Naive B cell (primary cell): ENCODE measurements around the gene SOWAHA. TPM values are rescaled to one million over a fixed set of nuclear protein-coding genes. Genes with fewer than 3 reads are reported as not detected.

Experiments used
- ATAC-seq, 2 donors: fragments of 150-1000 bp; cut with Tn5 transposase; 2 replicates each; pipeline ENCODE4 v1.10.0; 2021; ENCODE audit warnings: low read depth in 2 of 2, mild to moderate bottlenecking in 2 of 2, moderate library complexity in 2 of 2
- DNase-seq: peaks from one replicate; pipeline ENCODE4 v3.0.0; 2022
- H3K27ac Mint-ChIP-seq, 6 donors: one replicate each; pipeline ENCODE4 v1.8.0; 2020 to 2022; ENCODE audit warnings: mild to moderate bottlenecking in 6 of 6, mixed read lengths in 6 of 6, moderate library complexity in 5 of 6, inconsistent platforms in 2 of 6
- H3K27me3 Mint-ChIP-seq, 3 donors: one replicate each; pipeline ENCODE4 v1.8.0; 2021 to 2022; ENCODE audit warnings: mixed read lengths in 3 of 3, mild to moderate bottlenecking in 1 of 3
- H3K36me3 Mint-ChIP-seq, 2 donors: one replicate each; pipeline ENCODE4 v1.8.0; 2020 to 2022; ENCODE audit warnings: mixed read lengths in 2 of 2, inconsistent platforms in 1 of 2, mild to moderate bottlenecking in 1 of 2
- H3K4me1 Mint-ChIP-seq, 3 donors: one replicate each; pipeline ENCODE4 v1.8.0; 2020 to 2022; ENCODE audit warnings: mixed read lengths in 3 of 3, inconsistent platforms in 1 of 3, mild to moderate bottlenecking in 1 of 3, moderate library complexity in 1 of 3
- H3K4me3 Mint-ChIP-seq, 8 donors: one replicate each; pipeline ENCODE4 v1.8.0; 2020 to 2022; ENCODE audit warnings: mild to moderate bottlenecking in 8 of 8, mixed read lengths in 8 of 8, moderate library complexity in 8 of 8, inconsistent platforms in 2 of 8
- H3K9me3 Mint-ChIP-seq, 7 donors: one replicate each; pipeline ENCODE4 v1.8.0; 2020 to 2022; ENCODE audit warnings: mixed read lengths in 7 of 7, mild to moderate bottlenecking in 5 of 7, inconsistent platforms in 2 of 7, moderate library complexity in 1 of 7
- polyA plus RNA-seq, 6 donors: library from polyadenylated mRNA; unstranded; fragments of 300-500 nt; fragmentation: Illumina TruSeq; gene quantifications; one replicate each; pipeline ENCODE4 v1.2.3, GENCODE V29; 2021; ENCODE audit warnings: low read depth in 6 of 6

The SOWAHA gene
- polyA plus RNA-seq, 6 donors from 2014 or later: not detected

DNA sequence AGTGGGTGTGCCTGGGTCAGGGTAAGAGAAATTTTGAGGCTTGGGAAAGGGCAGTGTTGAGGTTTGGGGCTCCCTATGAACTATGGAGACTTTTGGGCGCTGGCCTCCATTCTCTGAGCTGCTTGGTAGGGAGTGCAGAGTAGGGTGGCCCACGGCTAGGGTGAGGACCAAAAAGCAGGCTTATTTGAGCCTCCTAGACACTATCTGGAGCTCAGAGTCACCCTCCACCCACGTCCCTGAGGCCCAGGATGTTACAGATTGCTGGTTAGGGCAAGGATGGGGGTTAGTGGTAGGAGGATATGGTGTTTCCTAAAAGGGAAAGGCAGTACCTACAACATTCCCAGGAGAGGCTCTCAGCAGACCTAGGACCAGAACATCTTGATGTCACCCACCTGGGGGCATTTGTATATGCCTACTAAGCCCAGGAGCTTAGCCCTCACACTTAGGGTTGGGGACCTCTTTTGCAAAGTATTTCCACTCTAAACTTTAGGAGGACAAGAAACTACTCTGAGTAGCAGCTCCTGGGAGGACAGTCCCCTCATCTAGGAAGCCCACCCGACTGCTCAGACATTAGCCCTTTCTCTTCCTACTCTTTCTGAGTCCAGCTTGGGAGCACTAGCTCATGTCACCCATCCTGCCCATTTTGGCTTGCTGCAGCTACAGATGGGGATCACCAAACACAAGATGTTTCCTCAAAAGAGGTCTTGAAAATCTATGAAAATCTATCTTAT is 15.0 kb downstream of the SOWAHA start:
- H3K27me3 Mint-ChIP-seq: peaks cover 36 to 75% (median 49%) of the 10 kb centered on the region in 3 donors
- ATAC-seq (no peak), DNase-seq (no peak)
- H3K4me1 Mint-ChIP-seq: peaks cover 9 to 34% (median 14%) of the 10 kb centered on the region in 3 donors
- peak overlapping the region in 1 of 6 donors; percentile 37 for H3K27ac Mint-ChIP-seq
- peak overlapping the region in 5 of 8 donors; percentile 0 to 92 (median 70) for H3K4me3 Mint-ChIP-seq
- H3K9me3 Mint-ChIP-seq: no peaks in the 10 kb centered on the region
- no peaks in the 10 kb centered on the region for H3K36me3 Mint-ChIP-seq

DNA sequence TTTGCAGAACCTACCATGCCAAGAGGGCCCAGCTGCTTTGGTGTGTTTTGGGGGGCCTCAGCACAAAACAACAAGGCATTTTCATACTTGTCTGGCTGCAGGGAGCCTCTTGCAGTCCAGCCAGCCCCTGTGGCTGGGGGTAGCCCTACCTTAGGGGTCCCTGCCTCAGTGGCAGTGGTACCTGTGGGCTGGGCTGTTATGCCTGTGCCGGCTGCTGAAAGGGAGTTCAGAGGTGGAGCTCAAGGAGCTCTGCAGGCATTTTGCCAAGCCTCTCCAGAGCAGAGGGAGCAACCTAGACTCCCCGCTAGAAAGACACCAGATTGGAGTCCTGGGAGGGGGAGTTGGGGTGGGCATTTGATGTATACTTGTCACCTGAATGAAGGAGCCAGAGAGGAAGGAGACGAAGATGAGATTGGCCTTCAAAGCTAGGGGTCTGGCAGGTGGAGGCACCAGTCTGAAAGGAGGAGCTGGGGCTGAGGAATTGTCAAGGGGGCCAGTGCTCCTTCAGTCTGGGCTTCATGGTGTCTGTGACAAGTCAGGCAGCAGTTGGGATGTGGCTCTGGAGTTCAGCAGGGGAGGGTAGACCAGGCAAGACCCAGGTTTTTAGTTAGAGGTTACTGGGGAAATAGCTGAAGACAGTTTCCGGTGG is 15.9 kb downstream of the SOWAHA start:
- no peak for DNase-seq
- Mint-ChIP-seq H3K4me1 (peaks cover 9 to 25% (median 14%) of the 10 kb centered on the region in 3 donors), H3K27me3 (peaks cover 32 to 67% (median 42%) of the 10 kb centered on the region in 3 donors), H3K36me3 (no peaks in the 10 kb centered on the region), H3K4me3 (peak overlapping the region; percentile 70 to 93 (median 90)), H3K9me3 (no peaks in the 10 kb centered on the region), H3K27ac (no peak overlapping the region)
- ATAC-seq: no peak

- H3K27ac Mint-ChIP-seq: peak overlapping the region in 3 of 6 donors; percentile 34 to 89 (median 68)
- peak; percentile 70 for DNase-seq
- peaks cover 31 to 61% (median 39%) of the 10 kb centered on the region in 3 donors for H3K27me3 Mint-ChIP-seq
- peak overlapping the region; percentile 85 to 93 (median 91) for H3K4me3 Mint-ChIP-seq
- ATAC-seq: peak; percentile 91 to 92
- peaks cover 9 to 24% (median 14%) of the 10 kb centered on the region in 3 donors for H3K4me1 Mint-ChIP-seq
- H3K9me3 Mint-ChIP-seq: no peaks in the 10 kb centered on the region
- H3K36me3 Mint-ChIP-seq: no peaks in the 10 kb centered on the region
Observed at GRCh38 chr5:132829742-132830435, 16.8 kb downstream of the SOWAHA start.

- H3K36me3 Mint-ChIP-seq: no peaks in the 10 kb centered on the region
- H3K27ac Mint-ChIP-seq: peak within 1 kb of the TSS in 4 of 6 donors; percentile 39 to 89 (median 76)
- DNase-seq: peak; percentile 27
- no peaks in the 10 kb centered on the region for H3K9me3 Mint-ChIP-seq
- ATAC-seq: peak; percentile 28 to 29
- peaks cover 31 to 58% (median 39%) of the 10 kb centered on the region in 3 donors for H3K27me3 Mint-ChIP-seq
- H3K4me3 Mint-ChIP-seq: peak within 1 kb of the TSS; percentile 85 to 93 (median 91)
- H3K4me1 Mint-ChIP-seq: peaks cover 9 to 21% (median 12%) of the 10 kb centered on the region in 3 donors
Observed at GRCh38 chr5:132830436-132831094, 17.5 kb downstream of the SOWAHA start, which contains the start of gene SHROOM1. Gene SHROOM1, minus strand, starts transcription at chr5:132830647. Its CDS starts 4,507 bp downstream, at chr5:132826140.

GRCh38 chr5:132831095-132831860 is 18.2 kb downstream of the SOWAHA start:
- Mint-ChIP-seq H3K9me3 (no peaks in the 10 kb centered on the region), H3K36me3 (no peaks in the 10 kb centered on the region), H3K4me1 (peaks cover 9 to 21% (median 12%) of the 10 kb centered on the region in 3 donors), H3K4me3 (peak overlapping the region; percentile 80 to 91 (median 83)), H3K27me3 (peaks cover 27 to 52% (median 36%) of the 10 kb centered on the region in 3 donors), H3K27ac (peak overlapping the region in 3 of 6 donors; percentile 39 to 85 (median 84))
- ATAC-seq: no peak
- no peak for DNase-seq

DNA sequence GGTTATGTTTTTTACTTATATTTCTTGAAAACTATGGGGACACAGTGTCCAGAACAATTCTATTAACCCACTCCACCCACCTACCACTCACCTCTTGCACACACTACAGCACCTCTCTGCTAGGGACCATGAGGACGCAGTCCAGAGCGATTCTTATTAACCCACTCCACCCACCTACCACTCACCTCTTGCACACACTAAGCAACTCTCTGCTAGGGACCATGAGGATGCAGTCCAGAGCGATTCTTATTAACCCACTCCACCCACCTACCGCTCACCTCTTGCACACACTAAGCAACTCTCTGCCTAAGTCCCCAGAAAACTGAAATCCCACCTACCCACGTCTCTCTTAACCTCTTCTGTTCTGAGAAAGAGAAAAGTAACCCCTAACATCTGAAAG is 19.5 kb downstream of the SOWAHA start:
- Mint-ChIP-seq H3K27me3 (peaks cover 15 to 39% (median 22%) of the 10 kb centered on the region in 3 donors), H3K36me3 (no peaks in the 10 kb centered on the region), H3K27ac (no peak overlapping the region), H3K4me3 (peak overlapping the region in 5 of 8 donors; percentile 21 to 79 (median 53)), H3K4me1 (peaks cover 9 to 21% (median 12%) of the 10 kb centered on the region in 3 donors), H3K9me3 (no peaks in the 10 kb centered on the region)
- DNase-seq: no peak
- no peak for ATAC-seq

DNA sequence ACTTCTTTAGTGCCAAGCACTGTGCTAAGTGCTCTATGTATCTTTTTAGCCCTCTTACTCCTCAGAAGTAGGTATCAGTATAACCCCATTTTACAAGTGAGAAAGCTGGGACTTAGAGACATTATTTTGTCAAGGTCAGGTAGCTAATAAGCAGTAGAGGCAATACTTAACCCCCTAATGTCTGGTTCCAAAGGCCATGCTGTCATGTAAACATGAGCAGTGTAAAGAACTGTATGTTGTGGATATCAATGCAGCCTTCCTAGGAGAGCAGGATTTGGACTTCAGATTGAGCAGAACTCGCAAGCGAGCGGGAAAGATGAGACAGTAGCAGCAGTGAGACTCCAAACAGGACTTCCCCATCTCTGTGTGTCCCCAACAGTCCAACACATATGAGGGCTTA is 21.0 kb downstream of the SOWAHA start:
- Mint-ChIP-seq H3K9me3 (no peaks in the 10 kb centered on the region), H3K36me3 (no peaks in the 10 kb centered on the region), H3K4me3 (no peak overlapping the region), H3K27me3 (peaks cover 3 to 25% (median 14%) of the 10 kb centered on the region in 3 donors), H3K4me1 (peaks cover 9 to 19% (median 11%) of the 10 kb centered on the region in 3 donors), H3K27ac (no peak overlapping the region)
- DNase-seq (no peak), ATAC-seq (no peak)

DNA sequence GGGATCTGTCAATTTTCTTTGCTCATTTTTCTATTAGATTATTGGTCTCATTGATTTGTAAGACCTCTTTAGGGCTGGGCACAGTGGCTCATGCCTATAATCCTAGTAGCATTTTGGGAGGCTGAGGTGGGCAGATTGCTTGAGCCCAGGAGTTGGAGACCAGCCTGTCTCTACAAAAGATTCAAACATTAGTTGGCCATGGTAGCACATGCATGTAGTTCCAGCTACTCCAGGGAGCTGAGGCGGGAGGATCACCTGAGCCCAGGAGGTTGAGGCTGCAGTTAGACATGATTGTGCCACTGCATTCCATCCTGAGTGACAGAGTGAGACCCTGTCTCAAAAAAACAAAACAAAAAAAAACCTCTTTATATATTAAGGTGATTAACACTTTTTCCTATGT is 23.8 kb downstream of the SOWAHA start:
- Mint-ChIP-seq H3K27me3 (peaks cover 0 to 4% (median 0%) of the 10 kb centered on the region in 3 donors), H3K4me3 (no peak overlapping the region), H3K4me1 (no peaks in the 10 kb centered on the region), H3K27ac (peak overlapping the region in 1 of 6 donors; percentile 3), H3K36me3 (no peaks in the 10 kb centered on the region), H3K9me3 (no peaks in the 10 kb centered on the region)
- no peak for DNase-seq
- ATAC-seq: no peak

DNA sequence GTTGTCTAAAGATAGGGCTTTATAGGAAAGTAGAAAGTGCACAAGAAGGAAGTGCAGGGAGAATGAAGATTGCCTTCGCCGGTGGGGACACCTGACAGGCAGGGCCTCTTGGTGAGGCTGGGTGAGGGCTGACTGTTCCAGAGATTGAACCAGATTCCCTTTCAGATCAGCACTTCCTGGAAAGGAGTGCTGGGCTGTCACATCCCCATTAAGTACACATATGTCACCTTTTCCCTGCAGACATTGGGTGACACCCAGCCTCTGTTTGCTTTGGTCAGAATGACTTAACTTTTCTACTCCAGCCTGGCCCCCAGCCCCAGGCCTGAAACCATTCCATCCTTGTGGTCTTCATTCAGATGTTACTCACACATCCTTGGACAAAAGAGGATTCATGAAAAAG is 24.8 kb downstream of the SOWAHA start:
- Mint-ChIP-seq H3K4me3 (no peak overlapping the region), H3K4me1 (no peaks in the 10 kb centered on the region), H3K27ac (peak overlapping the region in 1 of 6 donors; percentile 7), H3K36me3 (no peaks in the 10 kb centered on the region), H3K9me3 (no peaks in the 10 kb centered on the region), H3K27me3 (peaks cover 0 to 4% (median 0%) of the 10 kb centered on the region in 3 donors)
- ATAC-seq (no peak), DNase-seq (no peak)

GRCh38 chr5:132838516-132839282 is 25.6 kb downstream of the SOWAHA start:
- no peaks in the 10 kb centered on the region for H3K4me1 Mint-ChIP-seq
- DNase-seq (no peak), ATAC-seq (no peak)
- H3K27me3 Mint-ChIP-seq: peaks cover 0 to 4% (median 0%) of the 10 kb centered on the region in 3 donors
- no peaks in the 10 kb centered on the region for H3K9me3 Mint-ChIP-seq
- no peak overlapping the region for H3K4me3 Mint-ChIP-seq
- H3K27ac Mint-ChIP-seq: no peak overlapping the region
- H3K36me3 Mint-ChIP-seq: no peaks in the 10 kb centered on the region

GRCh38 chr5:132839426-132840301 is 26.6 kb downstream of the SOWAHA start:
- no peaks in the 10 kb centered on the region for H3K9me3 Mint-ChIP-seq
- peak overlapping the region in 1 of 6 donors; percentile 26 for H3K27ac Mint-ChIP-seq
- no peaks in the 10 kb centered on the region for H3K36me3 Mint-ChIP-seq
- H3K4me1 Mint-ChIP-seq: no peaks in the 10 kb centered on the region
- DNase-seq (no peak), ATAC-seq (no peak)
- H3K27me3 Mint-ChIP-seq: no peaks in the 10 kb centered on the region
- H3K4me3 Mint-ChIP-seq: no peak overlapping the region
